Astrocyte (in vitro differentiated cells and primary cell): ENCODE results near the gene APBA2.

Source experiments
- CTCF ChIP-seq: IDR thresholded peaks from 2 replicates; pipeline ENCODE4 v1.5.1; 2011; ENCODE audit warnings: low read depth, mild to moderate bottlenecking, inconsistent platforms, low read length, moderate library complexity; ENCODE audit not compliant: insufficient read depth
- EZH2 ChIP-seq: IDR thresholded peaks from 2 replicates; pipeline ENCODE4 v1.6.1; 2012; ENCODE audit warnings: mild to moderate bottlenecking, low read length, inconsistent platforms; ENCODE audit not compliant: insufficient read depth

GRCh38 chr15:29024662-29025061 lies 138.9 kb downstream of the APBA2 start:
- TF ChIP-seq EZH2 (no peak), CTCF (no peak)
